ENCODE data around the gene COL5A3. TPM values are rescaled to one million over a fixed set of nuclear protein-coding genes. Genes with fewer than 3 reads are reported as not detected.

COL5A3 gene
- total RNA-seq, 1 donor from 2014 or later = 0.05 TPM

DNA sequence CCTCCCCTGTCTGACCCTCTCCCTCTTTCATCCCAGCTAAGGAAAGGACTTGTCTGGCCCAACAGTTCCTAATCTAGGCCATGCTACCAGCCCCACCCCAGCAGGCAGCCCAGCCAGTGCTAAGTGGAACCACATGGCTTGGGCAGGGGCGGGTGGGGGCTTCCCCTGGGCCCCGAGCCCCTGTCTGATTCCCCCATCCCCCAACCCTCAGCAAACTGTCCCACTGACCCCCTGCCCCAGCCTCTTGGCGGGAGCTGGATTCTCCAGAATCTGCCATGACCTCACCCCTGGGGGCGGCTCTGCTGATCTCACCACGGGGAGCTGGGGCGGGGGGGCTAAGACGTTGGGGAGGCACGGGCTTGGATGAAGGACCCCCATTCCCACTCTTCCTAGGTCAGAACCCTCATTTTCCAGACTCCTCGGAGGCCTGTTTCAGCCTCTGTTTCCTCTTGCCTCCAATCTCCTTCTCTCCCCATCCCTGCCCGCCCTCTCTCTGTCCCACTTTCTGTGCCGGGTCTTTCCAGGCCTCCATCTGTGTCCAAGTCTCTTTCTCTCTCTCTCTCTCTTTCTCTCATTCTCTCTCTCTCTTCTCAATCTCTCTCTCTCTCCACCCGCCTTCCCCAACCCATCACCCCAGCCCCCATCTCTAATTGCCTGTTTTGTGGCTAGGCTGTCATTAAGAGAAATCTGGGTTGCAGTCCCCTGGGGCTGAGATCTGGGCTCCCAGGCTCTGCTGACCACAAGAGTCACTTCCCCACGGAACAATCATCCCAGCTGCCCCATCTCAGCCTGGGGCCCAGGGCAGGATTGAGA, 2.7 kb downstream of the COL5A3 start:
- H3K4me3 Mint-ChIP-seq (ENCODE audit: unreplicated experiment) = no peak overlapping the region
- H3K27ac Mint-ChIP-seq (ENCODE audit: unreplicated experiment) = no peak overlapping the region
- no peaks in the 10 kb centered on the region for H3K9me3 Mint-ChIP-seq (ENCODE audit: unreplicated experiment)
- peaks cover 10% of the 10 kb centered on the region for H3K36me3 Mint-ChIP-seq (ENCODE audit: low read depth, unreplicated experiment)
- TF ChIP-seq, protein P1, sequence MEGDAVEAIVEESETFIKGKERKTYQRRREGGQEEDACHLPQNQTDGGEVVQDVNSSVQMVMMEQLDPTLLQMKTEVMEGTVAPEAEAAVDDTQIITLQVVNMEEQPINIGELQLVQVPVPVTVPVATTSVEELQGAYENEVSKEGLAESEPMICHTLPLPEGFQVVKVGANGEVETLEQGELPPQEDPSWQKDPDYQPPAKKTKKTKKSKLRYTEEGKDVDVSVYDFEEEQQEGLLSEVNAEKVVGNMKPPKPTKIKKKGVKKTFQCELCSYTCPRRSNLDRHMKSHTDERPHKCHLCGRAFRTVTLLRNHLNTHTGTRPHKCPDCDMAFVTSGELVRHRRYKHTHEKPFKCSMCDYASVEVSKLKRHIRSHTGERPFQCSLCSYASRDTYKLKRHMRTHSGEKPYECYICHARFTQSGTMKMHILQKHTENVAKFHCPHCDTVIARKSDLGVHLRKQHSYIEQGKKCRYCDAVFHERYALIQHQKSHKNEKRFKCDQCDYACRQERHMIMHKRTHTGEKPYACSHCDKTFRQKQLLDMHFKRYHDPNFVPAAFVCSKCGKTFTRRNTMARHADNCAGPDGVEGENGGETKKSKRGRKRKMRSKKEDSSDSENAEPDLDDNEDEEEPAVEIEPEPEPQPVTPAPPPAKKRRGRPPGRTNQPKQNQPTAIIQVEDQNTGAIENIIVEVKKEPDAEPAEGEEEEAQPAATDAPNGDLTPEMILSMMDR (IDR thresholded peaks at IDR 0.05; ENCODE audit: unreplicated experiment) = no peak
- H3K27me3 Mint-ChIP-seq (ENCODE audit: unreplicated experiment) = peaks cover 32% of the 10 kb centered on the region
- no peak for DNase-seq (ENCODE audit: low spot score)
- H3K4me1 Mint-ChIP-seq (ENCODE audit: unreplicated experiment) = peaks cover 7% of the 10 kb centered on the region

DNA sequence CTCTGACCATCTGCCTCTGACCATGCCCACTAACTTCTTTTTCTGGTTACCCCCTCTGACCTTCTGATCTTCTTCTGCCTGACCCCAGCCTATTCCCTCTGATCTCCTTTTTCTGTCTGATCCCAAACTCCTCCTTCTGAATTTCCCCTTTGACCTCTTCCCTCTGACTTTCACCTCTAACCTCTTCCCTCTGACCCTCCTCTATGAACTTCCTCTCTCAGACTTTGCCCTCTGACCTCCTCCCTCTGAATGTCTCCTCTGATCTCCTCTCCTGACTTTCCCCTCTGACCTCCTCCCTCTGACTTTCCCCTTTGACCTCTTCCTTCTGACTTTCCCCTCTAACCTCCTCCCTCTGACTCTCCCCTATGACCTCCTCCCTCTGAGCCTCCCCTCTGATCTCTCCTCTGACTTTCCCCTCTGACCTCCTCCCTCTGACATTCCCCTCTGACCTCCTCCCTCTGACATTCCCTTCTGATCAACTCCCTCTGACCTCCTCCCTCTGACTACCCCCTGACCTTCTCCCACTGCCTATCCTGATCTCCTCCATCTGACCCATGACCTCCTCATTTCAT, 3.5 kb downstream of the COL5A3 start:
- Mint-ChIP-seq H3K27me3 (ENCODE audit: unreplicated experiment) (peaks cover 31% of the 10 kb centered on the region), H3K36me3 (ENCODE audit: low read depth, unreplicated experiment) (peaks cover 13% of the 10 kb centered on the region), H3K9me3 (ENCODE audit: unreplicated experiment) (no peaks in the 10 kb centered on the region), H3K27ac (ENCODE audit: unreplicated experiment) (no peak overlapping the region), H3K4me3 (ENCODE audit: unreplicated experiment) (no peak overlapping the region), H3K4me1 (ENCODE audit: unreplicated experiment) (peaks cover 7% of the 10 kb centered on the region)
- TF ChIP-seq, protein P1 (IDR thresholded peaks at IDR 0.05; ENCODE audit: unreplicated experiment) = no peak
- no peak for DNase-seq (ENCODE audit: low spot score)

DNA sequence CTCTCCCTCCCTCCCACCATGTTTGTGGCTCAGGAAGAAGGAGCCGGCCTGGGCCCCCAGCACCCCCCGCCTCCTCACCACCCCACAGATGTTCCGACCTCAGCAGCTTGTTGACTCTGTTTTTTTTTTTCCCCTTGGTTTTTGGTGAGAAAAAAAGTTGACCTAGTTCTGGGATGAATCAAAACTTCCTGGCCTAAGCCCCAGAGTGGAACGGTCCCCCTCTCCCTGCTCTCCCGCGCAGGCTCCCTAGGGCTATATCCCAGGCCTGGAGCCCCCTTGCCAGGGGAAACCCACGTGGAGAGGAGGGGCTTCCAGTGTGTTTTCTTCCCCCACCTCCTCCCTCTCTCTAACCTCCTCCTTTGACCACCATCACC, 4.0 kb downstream of the COL5A3 start:
- Mint-ChIP-seq H3K9me3 (ENCODE audit: unreplicated experiment) (no peaks in the 10 kb centered on the region), H3K4me3 (ENCODE audit: unreplicated experiment) (no peak overlapping the region), H3K36me3 (ENCODE audit: low read depth, unreplicated experiment) (peaks cover 12% of the 10 kb centered on the region), H3K27ac (ENCODE audit: unreplicated experiment) (no peak overlapping the region), H3K4me1 (ENCODE audit: unreplicated experiment) (peaks cover 7% of the 10 kb centered on the region), H3K27me3 (ENCODE audit: unreplicated experiment) (peaks cover 27% of the 10 kb centered on the region)
- TF ChIP-seq, protein P1 (IDR thresholded peaks at IDR 0.05; ENCODE audit: unreplicated experiment) = no peak
- no peak for DNase-seq (ENCODE audit: low spot score)

DNA sequence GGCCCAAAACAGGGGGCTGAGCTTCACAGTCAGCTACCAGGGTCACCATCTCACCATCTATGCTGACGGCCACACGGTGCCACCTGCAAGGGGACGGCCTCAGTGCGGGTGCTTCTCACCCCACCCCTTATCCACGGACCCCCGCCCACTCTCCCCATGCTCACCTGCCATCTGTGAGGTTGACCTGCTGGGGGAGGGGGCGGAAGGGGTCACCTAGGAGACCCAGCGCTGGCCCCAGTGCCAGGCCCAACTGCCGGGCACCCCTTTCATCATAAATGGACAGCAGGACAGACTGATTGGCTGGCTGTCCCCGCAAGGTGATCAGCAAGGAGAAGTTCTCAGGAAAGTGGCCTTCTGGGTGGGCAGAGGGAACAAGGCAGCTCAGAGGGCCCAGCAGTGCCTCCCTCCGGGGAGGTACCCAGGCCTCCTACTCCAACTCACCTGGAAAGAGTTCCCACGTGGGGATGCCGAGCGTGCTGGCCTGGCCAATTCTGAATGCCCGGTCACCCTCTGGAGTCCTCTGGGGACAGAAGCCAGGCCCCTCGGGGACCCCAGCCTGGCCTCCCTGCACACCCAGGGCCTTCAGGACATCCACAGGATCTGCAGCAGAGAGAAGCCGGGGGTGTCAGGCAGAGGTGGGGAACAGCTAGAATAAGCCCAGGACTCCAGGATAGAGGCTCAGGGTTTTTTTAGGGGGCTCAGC, 4.5 kb downstream of the COL5A3 start:
- Mint-ChIP-seq H3K4me1 (ENCODE audit: unreplicated experiment) (peaks cover 7% of the 10 kb centered on the region), H3K4me3 (ENCODE audit: unreplicated experiment) (no peak overlapping the region), H3K27me3 (ENCODE audit: unreplicated experiment) (peaks cover 25% of the 10 kb centered on the region), H3K9me3 (ENCODE audit: unreplicated experiment) (no peaks in the 10 kb centered on the region), H3K36me3 (ENCODE audit: low read depth, unreplicated experiment) (peaks cover 10% of the 10 kb centered on the region), H3K27ac (ENCODE audit: unreplicated experiment) (no peak overlapping the region)
- DNase-seq (ENCODE audit: low spot score) = no peak
- TF ChIP-seq, protein P1 (IDR thresholded peaks at IDR 0.05; ENCODE audit: unreplicated experiment) = no peak

Data from endothelial cell (in vitro differentiated cells).